ENCODE data around the gene SNX11. TPM values are rescaled to one million over a fixed set of nuclear protein-coding genes. Genes with fewer than 3 reads are reported as not detected.

The SNX11 gene
- polyA plus RNA-seq, 2 donors, result 11.5 to 17.0 TPM

- peak overlapping the region; percentile 48 to 82 for H3K27ac ChIP-seq (ENCODE audit: low read depth in 2 of 2, low read length in 1 of 2)
- 66 to 70% methylated on average over 11 of the region's 11 CpGs for WGBS, 2 donors
- H3K4me1 ChIP-seq (ENCODE audit: control insufficient read depth in 2 of 2, insufficient read depth in 2 of 2, low read length in 1 of 2), result peaks cover 0 to 3% of the 10 kb centered on the region in 2 donors
Measured at GRCh38 chr17:48093341-48094045, 14.1 kb upstream of the SNX11 start.

GRCh38 chr17:48095611-48096010 lies 12.0 kb upstream of the SNX11 start:
- H3K4me1 ChIP-seq (ENCODE audit: control insufficient read depth in 2 of 2, insufficient read depth in 2 of 2, low read length in 1 of 2), result peaks cover 0 to 3% of the 10 kb centered on the region in 2 donors
- H3K9me3 ChIP-seq (ENCODE audit: control insufficient read depth in 2 of 2, insufficient read depth in 1 of 2, low read depth in 1 of 2, low read length in 1 of 2), result no peaks in the 10 kb centered on the region
- 58 to 69% methylated on average over 4 of the region's 4 CpGs for WGBS, 2 donors

More at GRCh38 chr17:48093341-48094045, 14.1 kb upstream of the SNX11 start:
- Histone ChIP-seq H3K36me3 (ENCODE audit: control insufficient read depth in 2 of 2, insufficient read depth in 2 of 2, low read length in 1 of 2) (no peaks in the 10 kb centered on the region), H3K27me3 (ENCODE audit: control insufficient read depth in 1 of 2, insufficient read depth in 2 of 2, low read length in 2 of 2) (no peaks in the 10 kb centered on the region), H3K4me3 (ENCODE audit: low read depth in 1 of 2, low read length in 2 of 2) (no peak overlapping the region), H3K9me3 (ENCODE audit: control insufficient read depth in 2 of 2, insufficient read depth in 1 of 2, low read depth in 1 of 2, low read length in 1 of 2) (no peaks in the 10 kb centered on the region)

GRCh38 chr17:48100160-48100559 lies 7.4 kb upstream of the SNX11 start:
- H3K4me1 ChIP-seq (ENCODE audit: control insufficient read depth in 2 of 2, insufficient read depth in 2 of 2, low read length in 1 of 2), result no peaks in the 10 kb centered on the region
- H3K36me3 ChIP-seq (ENCODE audit: control insufficient read depth in 2 of 2, insufficient read depth in 2 of 2, low read length in 1 of 2), result no peaks in the 10 kb centered on the region
- H3K4me3 ChIP-seq (ENCODE audit: low read depth in 1 of 2, low read length in 2 of 2), result peak overlapping the region; percentile 82 to 98
- WGBS, 2 donors, result 22 to 32% methylated on average over 10 of the region's 10 CpGs
- H3K27me3 ChIP-seq (ENCODE audit: control insufficient read depth in 1 of 2, insufficient read depth in 2 of 2, low read length in 2 of 2), result no peaks in the 10 kb centered on the region
- no peaks in the 10 kb centered on the region for H3K9me3 ChIP-seq (ENCODE audit: control insufficient read depth in 2 of 2, insufficient read depth in 1 of 2, low read depth in 1 of 2, low read length in 1 of 2)
- peak overlapping the region; percentile 92 to 97 for H3K27ac ChIP-seq (ENCODE audit: low read depth in 2 of 2, low read length in 1 of 2)

More at GRCh38 chr17:48095611-48096010, 12.0 kb upstream of the SNX11 start:
- Histone ChIP-seq H3K36me3 (ENCODE audit: control insufficient read depth in 2 of 2, insufficient read depth in 2 of 2, low read length in 1 of 2) (no peaks in the 10 kb centered on the region), H3K4me3 (ENCODE audit: low read depth in 1 of 2, low read length in 2 of 2) (no peak overlapping the region), H3K27ac (ENCODE audit: low read depth in 2 of 2, low read length in 1 of 2) (peak overlapping the region; percentile 47 to 73), H3K27me3 (ENCODE audit: control insufficient read depth in 1 of 2, insufficient read depth in 2 of 2, low read length in 2 of 2) (no peaks in the 10 kb centered on the region)

- H3K4me3 ChIP-seq (ENCODE audit: low read depth in 1 of 2, low read length in 2 of 2), result peak overlapping the region; percentile 82 to 98
- 1% methylated on average over 23 of the region's 23 CpGs for WGBS, 2 donors
- peak overlapping the region; percentile 92 to 97 for H3K27ac ChIP-seq (ENCODE audit: low read depth in 2 of 2, low read length in 1 of 2)
Measured at GRCh38 chr17:48100591-48101011, 7.0 kb upstream of the SNX11 start.

GRCh38 chr17:48101012-48101720 lies 6.4 kb upstream of the SNX11 start, which contains the start of gene CBX1:
TSS of gene CBX1 (minus strand) at chr17:48101478. CDS start at chr17:48077004, 24,474 bp downstream.
- Histone ChIP-seq H3K9me3 (ENCODE audit: control insufficient read depth in 2 of 2, insufficient read depth in 1 of 2, low read depth in 1 of 2, low read length in 1 of 2) (no peaks in the 10 kb centered on the region), H3K36me3 (ENCODE audit: control insufficient read depth in 2 of 2, insufficient read depth in 2 of 2, low read length in 1 of 2) (no peaks in the 10 kb centered on the region), H3K4me1 (ENCODE audit: control insufficient read depth in 2 of 2, insufficient read depth in 2 of 2, low read length in 1 of 2) (no peaks in the 10 kb centered on the region), H3K27ac (ENCODE audit: low read depth in 2 of 2, low read length in 1 of 2) (peak within 1 kb of the TSS; percentile 92 to 97), H3K4me3 (ENCODE audit: low read depth in 1 of 2, low read length in 2 of 2) (peak within 1 kb of the TSS; percentile 82 to 98), H3K27me3 (ENCODE audit: control insufficient read depth in 1 of 2, insufficient read depth in 2 of 2, low read length in 2 of 2) (no peaks in the 10 kb centered on the region)
- 0 to 1% methylated on average over 76 to 79 of the region's 79 CpGs for WGBS, 2 donors

More at GRCh38 chr17:48100591-48101011, 7.0 kb upstream of the SNX11 start:
- Histone ChIP-seq H3K9me3 (ENCODE audit: control insufficient read depth in 2 of 2, insufficient read depth in 1 of 2, low read depth in 1 of 2, low read length in 1 of 2) (no peaks in the 10 kb centered on the region), H3K27me3 (ENCODE audit: control insufficient read depth in 1 of 2, insufficient read depth in 2 of 2, low read length in 2 of 2) (no peaks in the 10 kb centered on the region), H3K4me1 (ENCODE audit: control insufficient read depth in 2 of 2, insufficient read depth in 2 of 2, low read length in 1 of 2) (no peaks in the 10 kb centered on the region), H3K36me3 (ENCODE audit: control insufficient read depth in 2 of 2, insufficient read depth in 2 of 2, low read length in 1 of 2) (no peaks in the 10 kb centered on the region)

GRCh38 chr17:48102043-48102750 lies 5.4 kb upstream of the SNX11 start:
- H3K27ac ChIP-seq (ENCODE audit: low read depth in 2 of 2, low read length in 1 of 2), result no peak overlapping the region
- no peaks in the 10 kb centered on the region for H3K4me1 ChIP-seq (ENCODE audit: control insufficient read depth in 2 of 2, insufficient read depth in 2 of 2, low read length in 1 of 2)
- H3K4me3 ChIP-seq (ENCODE audit: low read depth in 1 of 2, low read length in 2 of 2), result no peak overlapping the region
- 86 to 88% methylated on average over 19 of the region's 19 CpGs for WGBS, 2 donors
- H3K36me3 ChIP-seq (ENCODE audit: control insufficient read depth in 2 of 2, insufficient read depth in 2 of 2, low read length in 1 of 2), result no peaks in the 10 kb centered on the region
- no peaks in the 10 kb centered on the region for H3K9me3 ChIP-seq (ENCODE audit: control insufficient read depth in 2 of 2, insufficient read depth in 1 of 2, low read depth in 1 of 2, low read length in 1 of 2)
- no peaks in the 10 kb centered on the region for H3K27me3 ChIP-seq (ENCODE audit: control insufficient read depth in 1 of 2, insufficient read depth in 2 of 2, low read length in 2 of 2)

- H3K27ac ChIP-seq (ENCODE audit: low read depth in 2 of 2, low read length in 1 of 2), result no peak overlapping the region
- H3K9me3 ChIP-seq (ENCODE audit: control insufficient read depth in 2 of 2, insufficient read depth in 1 of 2, low read depth in 1 of 2, low read length in 1 of 2), result no peaks in the 10 kb centered on the region
- no peaks in the 10 kb centered on the region for H3K4me1 ChIP-seq (ENCODE audit: control insufficient read depth in 2 of 2, insufficient read depth in 2 of 2, low read length in 1 of 2)
- H3K27me3 ChIP-seq (ENCODE audit: control insufficient read depth in 1 of 2, insufficient read depth in 2 of 2, low read length in 2 of 2), result no peaks in the 10 kb centered on the region
- no peaks in the 10 kb centered on the region for H3K36me3 ChIP-seq (ENCODE audit: control insufficient read depth in 2 of 2, insufficient read depth in 2 of 2, low read length in 1 of 2)
- H3K4me3 ChIP-seq (ENCODE audit: low read depth in 1 of 2, low read length in 2 of 2), result no peak overlapping the region
- WGBS, 2 donors, result 75 to 77% methylated on average over 14 of the region's 14 CpGs
Measured at GRCh38 chr17:48102798-48103715, 4.5 kb upstream of the SNX11 start.

GRCh38 chr17:48104440-48104839 lies 3.1 kb upstream of the SNX11 start:
- no peaks in the 10 kb centered on the region for H3K36me3 ChIP-seq (ENCODE audit: control insufficient read depth in 2 of 2, insufficient read depth in 2 of 2, low read length in 1 of 2)
- no peaks in the 10 kb centered on the region for H3K9me3 ChIP-seq (ENCODE audit: control insufficient read depth in 2 of 2, insufficient read depth in 1 of 2, low read depth in 1 of 2, low read length in 1 of 2)
- no peak overlapping the region for H3K27ac ChIP-seq (ENCODE audit: low read depth in 2 of 2, low read length in 1 of 2)
- no peaks in the 10 kb centered on the region for H3K4me1 ChIP-seq (ENCODE audit: control insufficient read depth in 2 of 2, insufficient read depth in 2 of 2, low read length in 1 of 2)
- H3K4me3 ChIP-seq (ENCODE audit: low read depth in 1 of 2, low read length in 2 of 2), result no peak overlapping the region
- WGBS, 2 donors, result 86 to 91% methylated on average over 7 of the region's 7 CpGs
- no peaks in the 10 kb centered on the region for H3K27me3 ChIP-seq (ENCODE audit: control insufficient read depth in 1 of 2, insufficient read depth in 2 of 2, low read length in 2 of 2)

- H3K27me3 ChIP-seq (ENCODE audit: control insufficient read depth in 1 of 2, insufficient read depth in 2 of 2, low read length in 2 of 2), result no peaks in the 10 kb centered on the region
- H3K4me1 ChIP-seq (ENCODE audit: control insufficient read depth in 2 of 2, insufficient read depth in 2 of 2, low read length in 1 of 2), result no peaks in the 10 kb centered on the region
- peak overlapping the region; percentile 83 to 85 for H3K4me3 ChIP-seq (ENCODE audit: low read depth in 1 of 2, low read length in 2 of 2)
- WGBS, 2 donors, result 39 to 44% methylated on average over 13 of the region's 13 CpGs
- H3K27ac ChIP-seq (ENCODE audit: low read depth in 2 of 2, low read length in 1 of 2), result peak overlapping the region; percentile 98 to 99
- no peaks in the 10 kb centered on the region for H3K36me3 ChIP-seq (ENCODE audit: control insufficient read depth in 2 of 2, insufficient read depth in 2 of 2, low read length in 1 of 2)
- H3K9me3 ChIP-seq (ENCODE audit: control insufficient read depth in 2 of 2, insufficient read depth in 1 of 2, low read depth in 1 of 2, low read length in 1 of 2), result no peaks in the 10 kb centered on the region
Measured at GRCh38 chr17:48106802-48107136, 797 bp upstream of the SNX11 start.
